Inflammatory macrophage treated with lipopolysaccharide for 1 hour (primary cell): ENCODE results near the gene CHST9.

Experiments
- DNase-seq, 2 donors: peaks; one replicate each; pipeline ENCODE4 v3.0.0-alpha.2; 2020 to 2022

CHST9 gene

DNA sequence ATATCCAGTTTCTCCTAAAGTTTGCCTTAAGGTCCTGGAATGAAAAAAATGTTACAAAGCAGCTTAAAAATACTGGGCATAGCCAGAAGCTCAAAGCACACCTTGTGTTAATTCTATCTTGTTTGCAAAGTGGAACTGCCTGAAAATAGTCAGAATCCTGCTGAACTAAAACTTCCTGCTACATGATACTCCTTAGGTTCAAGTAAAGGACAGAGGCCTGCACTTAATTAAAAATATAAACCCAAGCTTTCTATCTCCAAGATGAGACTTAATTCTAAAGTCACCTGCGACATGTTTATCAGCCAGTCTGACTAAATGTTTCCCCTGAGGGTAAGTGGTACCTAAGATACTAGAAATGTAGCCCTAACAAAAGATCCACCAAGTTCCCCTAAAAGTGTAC, 103.4 kb downstream of the CHST9 start:
- DNase-seq = no peak

DNA sequence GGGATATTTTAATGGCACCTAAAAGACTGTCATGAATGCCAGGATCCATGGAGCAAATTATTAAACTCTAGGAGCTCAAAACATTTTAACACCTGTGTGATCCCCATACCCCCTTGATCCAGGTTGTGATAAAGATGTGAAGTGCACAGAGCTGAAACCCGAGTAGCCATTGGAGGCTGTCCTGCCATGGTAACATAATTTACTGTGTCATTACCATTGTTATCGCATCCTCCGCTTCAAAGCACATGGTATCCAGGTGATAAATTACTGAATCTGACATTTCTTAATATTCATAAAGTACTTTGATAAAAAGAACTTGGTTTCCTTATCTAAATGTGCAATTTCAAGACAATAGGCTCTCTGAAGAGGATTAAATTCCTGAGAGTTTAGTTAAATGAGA, 109.3 kb downstream of the CHST9 start:
- DNase-seq = no peak

- no peak for DNase-seq
These were observed 111.7 kb downstream of the CHST9 start for GRCh38 chr18:27073404-27073830.

DNA sequence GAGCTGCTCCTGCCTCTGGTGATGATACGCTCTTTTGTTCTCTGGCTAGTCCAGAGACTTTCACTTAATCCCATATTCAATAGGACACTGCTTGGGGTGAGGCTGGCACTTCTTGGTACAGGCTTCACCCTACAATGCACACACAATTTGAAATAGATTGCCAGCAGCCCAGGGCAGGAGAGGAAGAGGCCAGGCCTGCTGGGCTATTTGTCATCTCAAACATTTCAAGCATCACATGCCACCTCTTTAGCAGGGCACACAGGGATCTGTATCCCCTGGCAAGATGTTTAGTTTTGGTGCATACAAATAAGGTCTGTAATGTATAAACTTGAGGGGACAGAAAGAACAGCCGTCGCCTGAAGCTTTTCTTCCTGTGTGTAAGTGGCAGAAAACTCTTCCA, 120.4 kb downstream of the CHST9 start:
- no peak for DNase-seq

DNA sequence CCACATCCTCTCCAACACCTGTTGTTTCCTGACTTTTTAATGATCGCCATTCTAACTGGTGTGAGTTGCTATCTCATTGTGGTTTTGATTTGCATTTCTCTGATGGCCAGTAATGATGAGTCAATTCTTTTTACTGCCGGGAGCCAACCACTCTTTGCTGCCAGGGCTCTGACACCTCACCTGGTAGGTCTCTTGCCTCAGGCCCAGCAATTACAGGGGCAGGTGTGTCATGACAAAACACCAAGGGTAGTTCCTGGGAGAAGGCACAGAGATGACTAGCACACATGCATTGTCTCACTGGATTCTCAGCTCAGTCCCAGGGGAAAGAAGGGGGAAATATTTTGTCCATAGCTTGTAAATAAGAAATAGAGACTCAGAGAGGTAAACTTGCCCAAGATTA, 122.3 kb downstream of the CHST9 start:
- DNase-seq = no peak

- no peak for DNase-seq
These were observed 123.5 kb downstream of the CHST9 start for GRCh38 chr18:27061488-27062095.

DNA sequence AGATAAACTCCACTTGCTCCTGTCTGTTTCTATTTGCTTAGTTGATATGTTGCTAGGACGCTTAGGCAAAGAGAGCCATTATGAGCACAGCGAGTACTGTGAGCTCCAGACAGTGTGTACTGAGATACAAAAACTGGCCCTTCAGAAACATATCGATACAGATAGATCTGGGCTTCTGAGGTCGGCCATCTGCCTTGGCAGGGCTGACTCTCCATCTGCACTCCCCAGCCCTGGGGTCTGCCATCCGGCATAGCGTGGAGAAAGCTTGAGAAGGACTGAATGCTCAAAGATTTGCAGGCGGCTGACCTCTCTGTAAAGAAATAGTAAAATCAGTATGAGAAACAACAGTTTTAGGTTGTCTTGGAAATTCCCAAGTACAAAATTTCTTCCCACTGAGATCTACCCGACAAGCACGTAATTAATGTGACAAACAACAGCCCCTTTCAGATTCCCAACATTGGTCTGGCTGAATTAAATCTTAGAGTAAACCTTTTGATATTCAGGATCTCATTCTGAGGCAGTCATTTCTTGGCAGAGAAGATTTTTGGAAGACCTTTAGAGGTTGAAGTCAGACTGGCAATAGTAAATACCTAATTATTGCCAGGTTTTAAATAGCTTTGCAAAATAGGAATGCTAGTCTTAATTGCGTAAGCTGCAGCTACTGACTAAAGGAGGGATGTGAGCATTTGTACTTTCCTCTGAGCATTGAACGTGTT, 127.4 kb downstream of the CHST9 start:
- no peak for DNase-seq

GRCh38 chr18:27054926-27055325, 130.2 kb downstream of the CHST9 start:
- DNase-seq = no peak

DNA sequence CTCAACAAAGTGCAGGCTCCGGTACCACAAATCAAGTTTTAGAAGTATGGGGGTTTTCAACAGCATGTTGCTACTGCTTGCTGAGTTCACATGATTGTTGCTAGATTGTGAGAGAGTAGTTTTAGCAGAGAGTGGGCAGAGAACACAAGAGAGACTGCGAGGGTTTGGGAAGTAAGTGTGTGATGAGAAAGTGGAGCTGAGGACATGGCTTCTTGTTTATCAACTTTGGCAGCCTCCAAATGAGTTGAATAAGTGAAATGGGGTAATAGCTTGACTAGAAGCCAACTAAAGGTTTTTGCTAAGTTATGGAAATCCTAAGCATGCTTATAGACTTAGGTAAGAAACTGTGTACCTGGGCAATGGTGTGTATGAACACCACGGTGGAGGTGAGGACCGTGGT, 135.1 kb downstream of the CHST9 start:
- DNase-seq = no peak

DNA sequence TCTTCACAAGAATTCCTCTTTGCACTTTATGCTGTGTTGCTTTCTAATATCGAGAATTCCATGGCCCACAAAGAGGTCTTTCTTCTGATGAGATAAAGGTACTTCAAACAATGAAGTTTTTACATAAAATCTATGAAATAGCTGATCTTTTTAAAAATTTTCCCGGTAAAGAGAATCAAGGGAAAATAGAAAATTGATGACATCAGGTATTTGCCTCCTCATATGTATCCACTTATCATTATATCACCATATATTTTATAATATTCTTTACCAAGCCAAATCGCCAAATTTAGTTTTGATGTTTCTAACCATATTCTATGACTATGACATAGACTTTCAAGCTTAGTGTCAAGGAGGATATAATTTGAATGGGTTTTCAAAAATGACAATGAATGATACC, 139.8 kb downstream of the CHST9 start:
- no peak for DNase-seq

DNA sequence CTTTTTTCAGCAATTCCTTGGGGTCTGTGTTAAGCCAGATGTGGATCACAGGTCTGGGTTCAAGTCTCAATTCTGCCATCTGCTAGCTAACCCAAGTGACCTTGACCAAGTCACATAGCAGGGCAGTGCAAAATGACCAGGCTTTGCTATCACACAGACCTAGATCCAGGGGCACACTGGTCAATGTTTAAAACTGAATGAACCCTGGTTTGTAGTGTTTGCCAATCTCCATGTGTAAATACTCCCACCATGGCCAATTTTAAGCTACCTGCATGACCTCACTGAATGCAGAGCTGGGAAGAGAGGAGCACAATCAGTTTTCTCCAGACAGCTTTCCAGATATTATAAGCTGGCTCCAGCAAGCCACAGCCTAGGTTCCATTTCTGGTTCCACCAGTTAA, 142.9 kb downstream of the CHST9 start:
- DNase-seq = no peak

DNA sequence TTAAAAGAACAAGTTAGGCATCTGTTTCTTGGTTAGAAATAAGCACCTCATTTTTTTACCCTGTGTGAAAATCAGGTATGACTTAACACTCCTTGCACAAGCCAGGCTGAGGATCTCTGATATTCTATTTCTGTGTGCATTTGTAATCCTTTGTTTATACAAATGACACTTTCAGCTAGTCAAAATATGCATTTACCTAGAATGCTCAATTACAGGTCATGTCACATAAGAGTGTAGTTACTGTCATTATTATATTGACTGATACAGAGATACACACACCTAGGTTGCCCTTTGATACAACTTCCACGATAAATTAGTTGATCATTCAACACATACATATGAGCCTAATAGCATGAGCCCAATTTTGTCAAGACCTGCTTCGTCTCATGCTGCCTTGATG, 144.3 kb downstream of the CHST9 start:
- DNase-seq = no peak

- no peak for DNase-seq
These were observed 151.4 kb downstream of the CHST9 start for GRCh38 chr18:27033722-27034121.

DNA sequence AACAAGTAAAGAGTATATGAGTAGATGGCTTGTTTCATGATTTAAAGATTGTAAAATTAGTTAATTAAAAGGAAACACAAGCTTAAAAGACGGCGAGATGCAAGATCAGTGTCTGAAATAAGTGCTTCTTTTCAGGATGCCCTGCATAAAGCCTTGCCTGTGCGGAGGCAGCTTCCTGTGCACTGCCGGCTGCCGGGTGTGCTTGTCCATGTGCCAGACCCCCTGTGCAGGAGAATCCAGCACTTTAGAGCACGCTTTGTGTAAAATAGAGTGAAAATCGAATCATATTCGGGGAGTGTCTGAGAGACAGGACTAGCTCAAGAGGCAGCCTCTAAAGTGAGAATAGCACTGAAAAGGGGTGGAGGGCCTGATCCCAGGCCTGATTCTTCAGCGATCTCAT, 154.7 kb downstream of the CHST9 start:
- DNase-seq = no peak

DNA sequence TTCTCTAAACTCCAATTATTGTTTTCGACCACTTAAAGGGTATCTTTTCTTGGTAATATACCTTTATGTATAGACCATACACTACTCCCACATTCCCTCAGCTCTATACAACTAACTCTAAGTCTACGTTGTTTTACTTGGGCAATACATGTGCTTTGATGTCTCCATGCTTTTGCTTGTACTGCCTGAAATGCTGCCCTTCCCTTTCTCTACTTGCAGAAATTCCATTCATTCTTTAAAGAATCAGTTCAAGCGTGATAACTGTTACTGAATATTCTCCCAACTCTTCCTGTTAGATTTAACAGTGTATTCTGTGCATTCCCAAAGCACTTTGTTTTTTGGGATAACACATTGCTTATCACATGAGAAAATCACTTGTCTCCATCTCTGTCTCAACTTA, 162.6 kb downstream of the CHST9 start:
- no peak for DNase-seq

DNA sequence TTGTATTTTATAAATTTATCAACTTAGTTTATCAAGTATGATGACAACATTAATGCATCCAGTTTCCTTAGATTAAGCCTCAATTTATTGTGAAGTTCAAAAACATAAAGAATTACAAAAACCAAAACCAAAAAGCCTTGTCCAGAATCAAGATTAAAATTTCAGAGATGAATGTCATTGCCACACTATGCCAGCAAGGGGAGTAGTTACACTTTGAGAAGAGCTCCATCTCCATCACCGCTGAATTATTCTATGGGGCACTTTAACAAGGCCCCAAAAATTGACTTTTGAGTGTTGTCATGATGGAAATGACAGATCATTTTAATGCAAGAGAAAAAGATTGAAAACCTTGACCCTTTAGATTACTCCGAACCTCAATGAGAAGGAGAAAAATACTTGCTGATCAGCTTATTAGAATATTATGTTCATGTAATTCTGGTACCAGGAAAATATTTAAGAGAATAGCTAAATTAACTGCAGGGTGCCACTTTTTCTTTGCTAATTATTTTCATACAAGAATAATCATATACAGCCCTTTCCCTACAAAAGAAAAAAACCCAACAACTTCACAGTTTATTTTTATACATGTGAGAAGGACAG, 167.1 kb downstream of the CHST9 start:
- DNase-seq = no peak

DNA sequence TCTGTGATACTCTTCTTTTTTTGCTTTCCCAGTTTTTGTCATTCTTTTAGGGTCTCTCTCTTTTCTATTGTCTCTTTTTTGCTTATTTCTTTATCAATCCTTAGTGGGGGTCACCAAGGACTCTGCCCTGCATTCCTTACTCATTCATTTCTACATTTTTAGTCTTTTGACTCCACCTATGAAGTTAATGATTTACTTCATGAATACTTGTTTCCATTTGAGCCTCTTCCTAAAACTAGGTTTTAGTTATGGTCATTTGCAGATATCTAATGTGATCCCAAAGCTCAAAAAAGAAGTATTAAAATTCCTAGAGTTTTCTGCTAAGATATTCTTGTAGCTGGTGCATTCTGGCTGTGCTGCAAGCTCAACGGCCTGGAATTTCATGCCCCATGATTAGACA, 170.3 kb downstream of the CHST9 start:
- DNase-seq = no peak

GRCh38 chr18:27010784-27011183, 174.3 kb downstream of the CHST9 start:
- DNase-seq = no peak

DNA sequence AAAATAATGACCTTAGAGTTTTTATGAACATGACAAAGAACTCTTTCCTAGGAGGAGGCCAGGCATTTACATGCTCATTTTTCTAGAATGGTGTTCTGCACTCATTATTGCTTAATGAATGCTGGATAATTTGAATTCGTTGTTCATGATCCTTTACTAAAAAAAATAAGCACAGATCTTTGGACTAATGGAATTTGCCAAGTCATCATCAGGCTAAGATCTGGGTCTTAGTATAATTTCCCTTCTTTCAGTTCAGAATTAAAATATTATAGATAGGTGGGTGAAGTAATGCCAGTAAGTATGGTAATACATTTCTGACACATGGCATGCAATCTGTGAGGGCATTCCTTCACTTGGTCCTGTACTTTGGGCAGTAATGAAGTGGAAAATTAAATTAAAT, 175.8 kb downstream of the CHST9 start:
- no peak for DNase-seq

- no peak for DNase-seq
These were observed 176.5 kb downstream of the CHST9 start for GRCh38 chr18:27008575-27008974.

DNA sequence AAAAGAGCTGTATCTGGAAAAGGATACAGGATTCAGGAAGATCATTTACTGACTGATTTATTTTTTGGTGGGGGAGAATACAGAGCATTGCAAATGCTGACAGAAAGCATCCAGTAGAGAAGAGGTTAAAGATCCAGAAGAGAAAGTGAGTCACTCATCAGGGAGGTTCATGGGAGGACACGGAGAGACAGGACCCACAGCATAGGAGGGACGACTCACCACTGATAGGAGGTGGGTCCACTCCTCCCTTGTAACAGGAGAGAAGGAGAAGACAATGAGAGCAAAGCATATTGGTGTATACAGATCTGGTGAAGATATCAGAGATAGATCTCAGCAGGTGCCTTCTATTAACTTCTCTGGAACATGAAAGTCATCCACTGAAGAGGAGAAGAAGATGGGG, 177.2 kb downstream of the CHST9 start:
- DNase-seq = no peak

DNA sequence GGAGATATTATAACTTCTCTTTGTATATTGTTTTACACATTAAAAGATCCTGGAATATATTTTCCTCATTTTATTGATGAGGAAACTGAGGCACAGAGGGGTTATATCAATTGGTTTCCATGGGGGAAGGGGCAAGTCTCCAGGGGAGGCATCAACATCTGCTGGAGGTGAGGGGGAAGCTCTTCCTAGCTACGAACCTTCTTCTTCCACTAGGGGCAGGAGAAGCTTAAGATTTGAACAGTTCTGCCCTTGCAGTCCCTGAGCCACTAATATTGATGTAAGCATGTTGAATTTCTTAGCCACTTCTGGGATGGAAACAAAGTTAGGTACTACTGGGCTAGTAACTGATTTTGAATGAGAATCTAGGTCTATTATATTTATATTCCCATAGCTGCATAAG, 179.5 kb downstream of the CHST9 start:
- no peak for DNase-seq

DNA sequence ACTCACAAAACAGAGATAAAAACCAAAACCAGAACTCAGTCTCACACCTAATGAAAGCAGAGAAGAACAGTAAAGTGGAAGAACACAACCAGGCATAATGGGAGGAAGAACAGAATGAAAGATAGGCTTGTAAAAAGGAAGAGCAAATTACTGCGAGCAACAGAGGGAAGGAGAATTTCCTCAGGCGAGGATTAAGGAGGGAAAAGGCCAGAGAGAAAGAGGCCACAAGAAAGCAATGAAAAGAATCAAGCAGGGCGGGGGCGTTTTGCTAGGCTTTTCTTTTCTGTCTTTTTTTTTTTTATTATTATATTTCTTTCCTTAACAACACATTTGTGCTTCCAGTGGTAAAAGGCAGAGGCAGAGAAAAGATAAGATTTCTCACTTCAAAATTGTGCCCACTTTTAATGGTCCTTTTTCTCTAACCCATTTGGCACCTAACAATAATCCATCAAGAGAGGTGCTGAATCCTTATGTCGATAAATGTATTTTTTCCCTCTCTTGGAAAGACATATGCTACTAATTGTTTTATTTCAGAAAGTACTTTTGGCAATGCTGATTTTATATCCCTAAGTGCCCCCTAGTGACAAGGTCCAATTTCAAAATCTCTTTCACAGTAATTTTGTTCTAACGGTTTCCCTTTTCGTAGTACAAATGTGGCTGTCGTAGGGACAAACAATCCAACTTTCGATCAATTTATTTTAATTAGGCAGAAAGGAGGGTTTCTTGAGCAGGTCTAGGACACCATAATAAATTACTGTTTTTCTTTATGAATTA, 180.9 kb downstream of the CHST9 start:
- no peak for DNase-seq

GRCh38 chr18:26999797-27000196, 185.3 kb downstream of the CHST9 start:
- DNase-seq = no peak
